ENCODE measurements around the gene CTCFL. TPM values are rescaled to one million over a fixed set of nuclear protein-coding genes. Genes with fewer than 3 reads are reported as not detected.

CTCFL gene
- total and polyA plus RNA-seq, 7 donors: 0.36 TPM; not detected in 6

DNA sequence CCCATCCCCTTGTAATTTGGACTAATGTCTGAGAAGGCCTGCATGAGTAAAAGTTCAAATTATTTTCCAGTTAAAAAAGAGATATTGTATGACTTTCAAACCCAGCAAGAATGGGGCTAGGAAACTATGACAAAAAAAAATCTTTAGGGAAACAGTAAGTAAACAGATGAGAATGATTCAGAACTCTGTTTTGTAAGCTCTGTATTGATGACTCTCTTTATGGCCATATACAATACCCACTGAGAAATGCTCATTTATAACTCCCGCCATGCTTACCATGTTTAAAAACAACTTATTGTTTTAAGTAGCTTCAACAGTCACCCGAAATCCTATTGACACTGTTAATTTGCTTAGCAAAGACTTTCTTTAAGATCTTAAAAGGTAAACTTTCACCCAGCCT is 18.8 kb upstream of the CTCFL start:
- no peak for DNase-seq
- TF ChIP-seq EP300 (IDR thresholded peaks at IDR 0.05) (no peak), POLR2AphosphoS5 (IDR thresholded peaks at IDR 0.05) (no peak), POLR2A (IDR thresholded peaks at IDR 0.05) (no peak)
- TF ChIP-seq, protein P1, sequence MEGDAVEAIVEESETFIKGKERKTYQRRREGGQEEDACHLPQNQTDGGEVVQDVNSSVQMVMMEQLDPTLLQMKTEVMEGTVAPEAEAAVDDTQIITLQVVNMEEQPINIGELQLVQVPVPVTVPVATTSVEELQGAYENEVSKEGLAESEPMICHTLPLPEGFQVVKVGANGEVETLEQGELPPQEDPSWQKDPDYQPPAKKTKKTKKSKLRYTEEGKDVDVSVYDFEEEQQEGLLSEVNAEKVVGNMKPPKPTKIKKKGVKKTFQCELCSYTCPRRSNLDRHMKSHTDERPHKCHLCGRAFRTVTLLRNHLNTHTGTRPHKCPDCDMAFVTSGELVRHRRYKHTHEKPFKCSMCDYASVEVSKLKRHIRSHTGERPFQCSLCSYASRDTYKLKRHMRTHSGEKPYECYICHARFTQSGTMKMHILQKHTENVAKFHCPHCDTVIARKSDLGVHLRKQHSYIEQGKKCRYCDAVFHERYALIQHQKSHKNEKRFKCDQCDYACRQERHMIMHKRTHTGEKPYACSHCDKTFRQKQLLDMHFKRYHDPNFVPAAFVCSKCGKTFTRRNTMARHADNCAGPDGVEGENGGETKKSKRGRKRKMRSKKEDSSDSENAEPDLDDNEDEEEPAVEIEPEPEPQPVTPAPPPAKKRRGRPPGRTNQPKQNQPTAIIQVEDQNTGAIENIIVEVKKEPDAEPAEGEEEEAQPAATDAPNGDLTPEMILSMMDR (IDR thresholded peaks at IDR 0.05): no peak
- intact Hi-C loops (cut with DNase I): no loop called here
- Histone ChIP-seq H3K4me3 (no peak overlapping the region), H3K4me1 (no peaks in the 10 kb centered on the region), H3K9me3 (peaks cover 0 to 2% (median under 1%) of the 10 kb centered on the region in 4 donors), H3K36me3 (no peaks in the 10 kb centered on the region), H3K27ac (no peak overlapping the region), H3K27me3 (no peaks in the 10 kb centered on the region)
- WGBS, 2 donors: 13 to 30% methylated on average over 2 of the region's 2 CpGs

DNA sequence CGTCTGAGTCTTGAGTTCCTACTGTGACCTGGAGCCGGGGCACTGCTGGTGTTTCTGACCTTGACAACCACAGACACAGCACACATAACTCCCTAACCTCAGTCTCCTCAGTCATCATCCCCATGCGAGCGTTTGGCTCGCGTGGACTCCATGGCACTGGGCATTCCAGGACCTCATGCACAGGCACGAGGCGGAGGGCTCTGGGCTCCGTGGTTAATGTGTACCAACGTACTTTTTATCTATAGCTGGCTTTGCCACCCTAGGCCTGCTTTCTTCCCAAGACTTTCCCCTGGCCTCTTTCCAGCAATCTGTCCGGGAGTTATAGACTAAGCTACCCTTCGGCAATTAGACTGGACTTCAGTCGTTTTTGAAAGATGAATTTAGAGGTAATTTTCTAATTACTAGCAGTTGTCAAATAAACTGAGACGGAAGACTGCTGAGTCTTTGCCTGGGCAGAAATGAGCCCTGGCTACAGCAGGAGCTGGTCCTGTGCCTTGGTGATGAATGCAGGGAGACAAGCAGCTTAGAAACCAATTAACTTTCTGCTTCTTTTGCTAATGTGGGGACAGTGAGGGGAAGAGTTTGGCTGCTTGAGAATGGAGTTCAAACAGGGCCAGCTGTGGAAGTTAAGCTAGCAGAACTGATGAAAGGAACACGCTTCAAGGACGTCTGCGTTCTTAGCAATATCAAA is 16.1 kb upstream of the CTCFL start:
- H3K4me3 ChIP-seq: no peak overlapping the region
- intact Hi-C loops (cut with DNase I): no loop called here
- H3K9me3 ChIP-seq: peaks cover 2 to 7% (median 3%) of the 10 kb centered on the region in 4 donors
- H3K27ac ChIP-seq: no peak overlapping the region
- H3K36me3 ChIP-seq: no peaks in the 10 kb centered on the region
- peak; percentile 46 for DNase-seq
- TF ChIP-seq, protein P1 (IDR thresholded peaks at IDR 0.05): no peak
- no peak for TF ChIP-seq POLR2A (IDR thresholded peaks at IDR 0.05)
- TF ChIP-seq EP300 (IDR thresholded peaks at IDR 0.05): no peak
- TF ChIP-seq POLR2AphosphoS5 (IDR thresholded peaks at IDR 0.05): no peak
- H3K27me3 ChIP-seq: peaks cover 0 to 1% (median 0%) of the 10 kb centered on the region in 3 donors
- WGBS, 2 donors: 27 to 64% methylated on average over 17 of the region's 17 CpGs
- H3K4me1 ChIP-seq: no peaks in the 10 kb centered on the region

DNA sequence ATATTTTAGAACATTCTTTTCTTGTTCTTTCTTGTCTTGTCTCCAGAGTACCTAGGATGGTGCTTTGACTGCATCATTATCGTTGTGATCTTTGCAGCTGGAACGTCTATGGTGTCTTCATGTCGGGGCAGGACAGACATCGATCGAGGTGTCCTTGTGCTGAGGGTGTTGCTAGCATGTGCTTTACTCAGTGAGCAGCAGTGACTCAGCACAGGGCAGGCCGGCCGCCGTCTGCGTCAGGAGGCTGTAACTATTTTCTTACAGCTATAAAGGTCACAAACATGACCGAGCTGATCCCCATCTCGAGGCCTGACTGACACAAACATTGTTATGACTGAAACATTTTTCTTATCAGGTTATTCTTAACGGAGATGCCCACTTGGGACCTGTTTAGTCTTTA is 14.9 kb upstream of the CTCFL start:
- Histone ChIP-seq H3K36me3 (no peaks in the 10 kb centered on the region), H3K9me3 (peaks cover 2 to 7% (median 3%) of the 10 kb centered on the region in 4 donors), H3K4me3 (no peak overlapping the region), H3K4me1 (no peaks in the 10 kb centered on the region), H3K27me3 (peaks cover 0 to 7% (median 0%) of the 10 kb centered on the region in 3 donors), H3K27ac (no peak overlapping the region)
- TF ChIP-seq POLR2A (IDR thresholded peaks at IDR 0.05) (no peak), POLR2AphosphoS5 (IDR thresholded peaks at IDR 0.05) (no peak)
- TF ChIP-seq, protein P1 (IDR thresholded peaks at IDR 0.05): no peak
- 74 to 85% methylated on average over 12 of the region's 12 CpGs for WGBS, 2 donors
- DNase-seq: peak; percentile 45
- intact Hi-C loops (cut with DNase I): no loop called here

DNA sequence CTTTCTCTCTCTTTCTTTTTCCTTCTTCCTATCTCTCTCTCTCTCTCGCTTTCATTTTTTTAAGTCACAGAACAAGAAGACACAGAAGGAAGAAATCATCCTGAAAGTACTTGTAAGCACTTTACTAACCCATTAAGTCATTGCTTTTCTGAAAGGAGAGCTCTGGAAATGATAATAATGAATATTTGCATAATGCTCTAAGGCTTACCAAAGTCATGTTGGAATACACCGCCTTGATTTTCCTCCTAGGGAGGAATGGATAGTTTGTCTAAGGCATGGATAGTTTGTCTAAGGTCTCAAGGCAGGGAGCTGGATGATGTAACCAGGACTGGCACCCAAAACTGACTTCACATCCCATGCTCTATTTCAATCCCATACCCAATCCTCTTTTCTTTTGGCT is 12.9 kb upstream of the CTCFL start:
- intact Hi-C loops (cut with DNase I): no loop called here
- Histone ChIP-seq H3K4me1 (no peaks in the 10 kb centered on the region), H3K4me3 (no peak overlapping the region), H3K27me3 (peaks cover 0 to 7% (median 0%) of the 10 kb centered on the region in 3 donors), H3K36me3 (no peaks in the 10 kb centered on the region), H3K27ac (no peak overlapping the region), H3K9me3 (peaks cover 2 to 7% (median 3%) of the 10 kb centered on the region in 4 donors)
- no peak for DNase-seq
- 71 to 83% methylated on average over 2 of the region's 2 CpGs for WGBS, 2 donors
- TF ChIP-seq POLR2A (IDR thresholded peaks at IDR 0.05) (no peak), POLR2AphosphoS5 (IDR thresholded peaks at IDR 0.05) (no peak), EP300 (IDR thresholded peaks at IDR 0.05) (no peak)
- TF ChIP-seq, protein P1 (IDR thresholded peaks at IDR 0.05): no peak

Measured in sigmoid colon (tissue), 7 donors.